Measurements from ENCODE around the gene GAS5.
A peak's percentile ranks its signal among the peaks of the same experiment; 100 is the strongest.
"Not testable (repeated sequence)": the region's sequence is repeated elsewhere in the genome, so short reads cannot be mapped to it uniquely, and the experiment has no call there.

The GAS5 gene

GRCh38 chr1:173867753-173868265 lies at the start of gene GAS5:
GAS5 (minus strand) TSS chr1:173867989.
- peak; percentile 100 for DNase-seq

GRCh38 chr1:173917149-173917548 lies 49.4 kb upstream of the GAS5 start, which contains the start of gene SERPINC1:
SERPINC1 (minus strand) TSS chr1:173917327; CDS start chr1:173917259, 68 bp downstream.
- DNase-seq, result no peak

GRCh38 chr1:173916667-173917066 lies 48.9 kb upstream of the GAS5 start:
- no peak for DNase-seq

GRCh38 chr1:173915596-173915995 lies 47.8 kb upstream of the GAS5 start:
- no peak for DNase-seq

- peak; percentile 25 for DNase-seq
These were observed 46.6 kb upstream of the GAS5 start for GRCh38 chr1:173914366-173914871.

- no peak for DNase-seq
These were observed 45.3 kb upstream of the GAS5 start for GRCh38 chr1:173913111-173913510.

- no peak for DNase-seq
These were observed 36.2 kb upstream of the GAS5 start for GRCh38 chr1:173903827-173904531.

GRCh38 chr1:173900992-173901391 lies 33.2 kb upstream of the GAS5 start:
- DNase-seq, result no peak

- DNase-seq, result no peak
These were observed 32.6 kb upstream of the GAS5 start for GRCh38 chr1:173900427-173900826.

GRCh38 chr1:173894189-173894588 lies 26.4 kb upstream of the GAS5 start:
- DNase-seq, result no peak

- no peak for DNase-seq
These were observed 25.8 kb upstream of the GAS5 start for GRCh38 chr1:173893611-173894010.

GRCh38 chr1:173889885-173890284 lies 22.1 kb upstream of the GAS5 start:
- DNase-seq, result no peak

- no peak for DNase-seq
These were observed 21.0 kb upstream of the GAS5 start for GRCh38 chr1:173888749-173889148.

GRCh38 chr1:173887627-173888026 lies 19.8 kb upstream of the GAS5 start:
- no peak for DNase-seq

- no peak for DNase-seq
These were observed 19.2 kb upstream of the GAS5 start for GRCh38 chr1:173886746-173887611.

GRCh38 chr1:173884701-173885100 lies 16.9 kb upstream of the GAS5 start:
- DNase-seq, result no peak

- not testable (repeated sequence) for DNase-seq
These were observed 13.3 kb upstream of the GAS5 start for GRCh38 chr1:173881117-173881516.

- no peak for DNase-seq
These were observed 10.5 kb upstream of the GAS5 start for GRCh38 chr1:173878251-173878650.

GRCh38 chr1:173876732-173877131 lies 8.9 kb upstream of the GAS5 start:
- no peak for DNase-seq

GRCh38 chr1:173871500-173871899 lies 3.7 kb upstream of the GAS5 start:
- no peak for DNase-seq

GRCh38 chr1:173871091-173871490 lies 3.3 kb upstream of the GAS5 start:
- DNase-seq, result no peak

GRCh38 chr1:173870252-173871075 lies 2.7 kb upstream of the GAS5 start:
- DNase-seq, result peak; percentile 35

GRCh38 chr1:173869021-173869359 lies 1.2 kb upstream of the GAS5 start:
- DNase-seq, result no peak
